H1 (cell line): ENCODE data around the gene TNS3. TPM values are rescaled to one million over a fixed set of nuclear protein-coding genes. Genes with fewer than 3 reads are reported as not detected.

Source experiments
- CTCF ChIA-PET: fragments of 300-600 bp; sonication (Branson Sonifier 250); formaldehyde crosslinking; loops from one replicate; lab custom pipeline; 2021; ENCODE audit not compliant: partially characterized antibody; lab: Charles Lee
- POLR2A ChIA-PET: fragments of 300-600 bp; sonication (Branson Sonifier 250); formaldehyde crosslinking; loops from one replicate; lab custom pipeline; 2021; ENCODE audit warnings: inconsistent platforms; ENCODE audit not compliant: partially characterized antibody; lab: Charles Lee
- DNase-seq, 2 experiments: peaks; one replicate each; pipeline versions ENCODE4 v3.0.0 to v3.0.0-alpha.2; 2010 to 2022; ENCODE audit warnings: low spot score in 2 of 2, low read depth in 1 of 2, mixed read lengths in 1 of 2
- FAIRE-seq: peaks from 2 replicates; lab custom pipeline; 2011; peaks lifted over from hg19 to GRCh38; lab: Jason Lieb, UNC
- H2AFZ ChIP-seq: 2 replicates; pipeline ENCODE4 v1.8.1; 2012; ENCODE audit warnings: low read length, inconsistent platforms
- H2AK5ac ChIP-seq: 2 replicates; pipeline ENCODE4 v1.6.1; 2013; ENCODE audit warnings: low read depth, low read length
- H2BK120ac ChIP-seq: replicated peaks from 2 replicates; pipeline ENCODE3; 2013; ENCODE audit warnings: low read depth, low read length, inconsistent platforms
- H2BK12ac ChIP-seq: 2 replicates; pipeline ENCODE4 v1.6.1; 2013; ENCODE audit warnings: low read depth, low read length
- H2BK15ac ChIP-seq: 2 replicates; pipeline ENCODE4 v1.6.1; 2013; ENCODE audit warnings: low read length
- H2BK20ac ChIP-seq: 2 replicates; pipeline ENCODE4 v1.6.1; 2013; ENCODE audit warnings: low read length
- H2BK5ac ChIP-seq: 2 replicates; pipeline ENCODE4 v1.6.1; 2013; ENCODE audit warnings: low read depth, low read length
- H3K14ac ChIP-seq: 2 replicates; pipeline ENCODE4 v1.6.1; 2013; ENCODE audit warnings: inconsistent platforms; ENCODE audit not compliant: insufficient read length
- H3K18ac ChIP-seq: 2 replicates; pipeline ENCODE4 v1.6.1; 2013; ENCODE audit warnings: low read length; ENCODE audit errors: extremely low read depth
- H3K23ac ChIP-seq: 2 replicates; pipeline ENCODE4 v1.6.1; 2013; ENCODE audit warnings: inconsistent platforms; ENCODE audit not compliant: insufficient read length
- H3K23me2 ChIP-seq: 2 replicates; pipeline ENCODE4 v1.6.1; 2013; ENCODE audit warnings: low read depth, low read length
- H3K27ac ChIP-seq: 2 replicates; pipeline ENCODE4 v1.6.1; 2011; ENCODE audit warnings: low read depth, low read length, inconsistent platforms
- H3K27me3 ChIP-seq, 4 experiments: replicated peaks in 1 of 4; 1 replicate in 1 of 4; 2 replicates in 3 of 4; pipeline versions ENCODE4 v1.6.1 to v1.8.1; 2011 to 2013; ENCODE audit warnings: low read length in 3 of 4, mild to moderate bottlenecking in 3 of 4, inconsistent platforms in 2 of 4, mixed read lengths in 2 of 4, moderate library complexity in 1 of 4; ENCODE audit not compliant: control insufficient read depth in 3 of 4, insufficient read depth in 3 of 4; ENCODE audit errors: extremely low read depth in 1 of 4
- H3K36me3 ChIP-seq, 4 experiments: 2 replicates each; pipeline versions ENCODE4 v1.6.1 to v1.8.1; 2011 to 2013; ENCODE audit warnings: mild to moderate bottlenecking in 4 of 4, low read length in 3 of 4, moderate library complexity in 2 of 4, control low read depth in 1 of 4, inconsistent platforms in 1 of 4; ENCODE audit not compliant: insufficient read depth in 4 of 4, control insufficient read depth in 2 of 4
- H3K4ac ChIP-seq: replicated peaks from 2 replicates; pipeline ENCODE3; 2013; ENCODE audit warnings: low read length, low read depth, mixed read lengths, inconsistent platforms; ENCODE audit not compliant: insufficient read length
- H3K4me1 ChIP-seq, 4 experiments: replicated peaks in 1 of 4; 1 replicate in 1 of 4; 2 replicates in 3 of 4; pipeline versions ENCODE4 v1.6.1 to v1.8.1; 2011 to 2013; ENCODE audit warnings: low read length in 3 of 4, inconsistent platforms in 2 of 4, mixed read lengths in 1 of 4; ENCODE audit not compliant: insufficient read depth in 4 of 4, control insufficient read depth in 3 of 4
- H3K4me2 ChIP-seq, 2 experiments: 2 replicates each; pipeline versions ENCODE4 v1.6.1 to v1.8.1; 2011 to 2013; ENCODE audit warnings: low read depth in 2 of 2, low read length in 2 of 2, control low read depth in 1 of 2, inconsistent platforms in 1 of 2, mild to moderate bottlenecking in 1 of 2; ENCODE audit not compliant: insufficient read depth in 1 of 2
- H3K4me3 ChIP-seq, 4 experiments: fragments of 200-600, 300-600 bp in 1 of 4; sonication (generic), shearing (Covaris generic), sonication (Bioruptor Twin) in 1 of 4; 2 replicates each; pipeline versions ENCODE4 v1.5.1 to v1.8.1; 2011 to 2016; ENCODE audit warnings: low read length in 4 of 4, low read depth in 3 of 4, control low read depth in 2 of 4, inconsistent platforms in 2 of 4, mild to moderate bottlenecking in 2 of 4, mixed read lengths in 1 of 4, moderate library complexity in 1 of 4; ENCODE audit not compliant: insufficient read depth in 2 of 4; ENCODE audit errors: extremely low read depth in 1 of 4
- H3K56ac ChIP-seq: replicated peaks from 2 replicates; pipeline ENCODE3; 2013; ENCODE audit warnings: low read depth, mild to moderate bottlenecking, mixed read lengths, low read length, inconsistent platforms; ENCODE audit not compliant: insufficient read length
- H3K79me1 ChIP-seq: 2 replicates; pipeline ENCODE4 v1.6.1; 2013; ENCODE audit warnings: low read depth, low read length, control low read depth
- H3K79me2 ChIP-seq, 2 experiments: 2 replicates each; pipeline versions ENCODE4 v1.6.1 to v1.8.1; 2012 to 2013; ENCODE audit warnings: low read length in 2 of 2, mild to moderate bottlenecking in 2 of 2, inconsistent platforms in 1 of 2; ENCODE audit not compliant: insufficient read depth in 2 of 2, control insufficient read depth in 1 of 2
- H3K9ac ChIP-seq, 4 experiments: replicated peaks in 1 of 4; 1 replicate in 1 of 4; 2 replicates in 3 of 4; pipeline versions ENCODE4 v1.6.1 to v1.8.1; 2011 to 2013; ENCODE audit warnings: low read depth in 3 of 4, low read length in 3 of 4, control low read depth in 2 of 4, mild to moderate bottlenecking in 2 of 4, moderate library complexity in 2 of 4, inconsistent platforms in 1 of 4; ENCODE audit errors: extremely low read depth in 1 of 4
- H3K9me3 ChIP-seq, 2 experiments: 2 replicates each; pipeline versions ENCODE4 v1.6.1 to v1.8.1; 2012 to 2013; ENCODE audit warnings: mild to moderate bottlenecking in 2 of 2, moderate library complexity in 2 of 2, control low read depth in 1 of 2, inconsistent platforms in 1 of 2, low read depth in 1 of 2, low read length in 1 of 2, mixed read lengths in 1 of 2; ENCODE audit not compliant: insufficient read depth in 2 of 2
- H4K20me1 ChIP-seq, 2 experiments: replicated peaks in 1 of 2; 2 replicates each; pipeline versions ENCODE3 to v1.8.1; 2011 to 2013; ENCODE audit warnings: inconsistent platforms in 2 of 2, low read length in 2 of 2, mild to moderate bottlenecking in 1 of 2; ENCODE audit not compliant: insufficient read depth in 2 of 2, control insufficient read depth in 1 of 2
- H4K5ac ChIP-seq: 2 replicates; pipeline ENCODE4 v1.6.1; 2013; ENCODE audit warnings: low read length, low read depth, mixed read lengths, inconsistent platforms; ENCODE audit not compliant: insufficient read length
- H4K8ac ChIP-seq: 2 replicates; pipeline ENCODE4 v1.8.0; 2013; ENCODE audit warnings: mild to moderate bottlenecking, moderate library complexity, low read length, inconsistent platforms; ENCODE audit not compliant: insufficient read depth; ENCODE audit errors: extremely low read depth
- H4K91ac ChIP-seq: replicated peaks from 2 replicates; pipeline ENCODE3; 2013; ENCODE audit warnings: low read length, mixed read lengths, inconsistent platforms; ENCODE audit not compliant: insufficient read length
- ASH2L ChIP-seq: fragments of 200-600, 300-600 bp; sonication (generic); IDR thresholded peaks from one replicate; pipeline ENCODE4 v1.7.1; 2017; ENCODE audit warnings: low read length
- HDAC2 ChIP-seq, 2 experiments: fragments of 300-600 bp in 1 of 2; sonication (generic) in 1 of 2; IDR thresholded peaks; 2 replicates each; pipeline ENCODE4 v1.6.1; 2011 to 2012; ENCODE audit warnings: low read depth in 2 of 2, low read length in 2 of 2, mild to moderate bottlenecking in 2 of 2, moderate library complexity in 2 of 2, borderline replicate concordance in 1 of 2, inconsistent platforms in 1 of 2
- KDM4A ChIP-seq: IDR thresholded peaks from one replicate; pipeline ENCODE4 v1.7.1; 2012; ENCODE audit warnings: low read depth, mild to moderate bottlenecking, moderate library complexity, low read length, inconsistent platforms; ENCODE audit not compliant: severe bottlenecking
- RFX5 ChIP-seq: IDR thresholded peaks from 2 replicates; pipeline ENCODE4 v1.6.1; 2011; ENCODE audit warnings: low read depth, low read length, improper control_type of control experiment, borderline replicate concordance
- WGBS, 2 experiments: shearing (Covaris generic) in 1 of 2; methylation state at CpG; one replicate each; pipeline versions ENCODE4 v1.1.6 to v1.1.7; 2013 to 2015; ENCODE audit warnings: low lambda C conversion rate in 2 of 2, mixed read lengths in 2 of 2, inconsistent platforms in 1 of 2, low coverage in 1 of 2, missing lambda C conversion rate in 1 of 2; ENCODE audit not compliant: insufficient replicate concordance in 2 of 2, insufficient coverage in 1 of 2, insufficient read length in 1 of 2; ENCODE audit errors: extremely low coverage in 1 of 2, missing lambda C conversion rate in 1 of 2; 5-methylcytosine and 5-hydroxymethylcytosine counted together
- polyA plus RNA-seq, 7 experiments: library from polyadenylated mRNA; depleted of rRNA in 3 of 7; stranded (reverse) in 5 of 7; unstranded in 2 of 7; fragments of >200 nt in 5 of 7; fragments of 200-250 nt in 2 of 7; gene quantifications; 1 replicate in 5 of 7; 2 replicates in 1 of 7; 4 replicates in 1 of 7; pipeline versions ENCODE4 v1.2.1 to v1.2.3, GENCODE V29; 2011 to 2013; ENCODE audit warnings: missing spikeins in 2 of 7, mixed read lengths in 2 of 7
- total RNA-seq: library from RNA; stranded (reverse); fragmentation: NEBNext Ultra II Directional; extraction: Animal tissue kit (Norgen Biotek cat#: 25700); gene quantifications from 2 replicates; pipeline ENCODE4 v1.2.1, GENCODE V29; 2021

Gene TNS3
- total and polyA plus RNA-seq, 2 of the 8 experiments (the other 6 are each of a cell fraction or from before 2014, with no cell fraction given) = 11.9 to 24.2 TPM

- H3K36me3 ChIP-seq = no peaks in the 10 kb centered on the region
- DNase-seq = no peak
- H3K23ac ChIP-seq = no peak overlapping the region
- H3K4me2 ChIP-seq = no peak overlapping the region
- no peak overlapping the region for H2BK5ac ChIP-seq
- H3K4me1 ChIP-seq = peaks cover 0 to 25% (median 6%) of the 10 kb centered on the region in 4 experiments; a peak in 4 of 7 replicates
- H3K79me2 ChIP-seq = no peaks in the 10 kb centered on the region; a peak in 1 of 4 replicates
- no peaks in the 10 kb centered on the region for H3K9me3 ChIP-seq
- H4K20me1 ChIP-seq = peaks cover 4 to 9% of the 10 kb centered on the region in 2 experiments
- no peak for FAIRE-seq
- H2AK5ac ChIP-seq = no peak overlapping the region; the same call in 1 of the 2 replicates
- H2BK20ac ChIP-seq = no peak overlapping the region
- ChIA-PET POLR2A (interaction anchor here (0.6 to 1.1 kb wide), 2 partner anchors 10 to 201 kb away, joined by 3 read pairs; no protein-coding TSS in a partner anchor), CTCF (interaction anchor here (0.6 to 1.2 kb wide), 4 partner anchors 39 to 452 kb away, joined by 3 to 4 read pairs (median 3); no protein-coding TSS in a partner anchor)
- no peak overlapping the region for H3K14ac ChIP-seq
- TF ChIP-seq KDM4A (no peak), RFX5 (no peak), HDAC2 (IDR thresholded peaks at IDR 0.05; ENCODE audit: borderline replicate concordance in 1 of 2, low read depth in 2 of 2, low read length in 2 of 2) (no peak), ASH2L (no peak)
- H3K9ac ChIP-seq = no peak overlapping the region
- H3K27me3 ChIP-seq = no peaks in the 10 kb centered on the region
- no peaks in the 10 kb centered on the region for H3K23me2 ChIP-seq
- no peak overlapping the region for H3K56ac ChIP-seq
- H3K4me3 ChIP-seq = no peak overlapping the region
- peak overlapping the region; percentile 27 for H3K4ac ChIP-seq
- WGBS, 2 experiments = 74% methylated on average over 14 of the region's 14 CpGs; no CpG with 5 or more reads in 1 of the 2 experiments
- no peak overlapping the region for H4K91ac ChIP-seq
- no peak overlapping the region for H4K5ac ChIP-seq
- no peak overlapping the region for H2BK15ac ChIP-seq
- no peak overlapping the region for H3K18ac ChIP-seq
- H2BK120ac ChIP-seq = no peak overlapping the region
- no peak overlapping the region for H2BK12ac ChIP-seq
- peaks cover 5% of the 10 kb centered on the region for H3K79me1 ChIP-seq
- no peak overlapping the region for H2AFZ ChIP-seq
- no peak overlapping the region for H3K27ac ChIP-seq
- no peak overlapping the region for H4K8ac ChIP-seq
Measured at GRCh38 chr7:47493976-47494911, 87.7 kb downstream of the TNS3 start.
